ENCODE measurements around the gene DRGX.

- no peak for TF ChIP-seq CTCF (IDR thresholded peaks at IDR 0.05)
- TF ChIP-seq POLR2A (IDR thresholded peaks at IDR 0.05): no peak
Measured at GRCh38 chr10:49364051-49364450, 31.8 kb downstream of the DRGX start.

Data from uterus (tissue), 2 donors.